GM23338 (cell line): ENCODE data around the gene CBFA2T3. TPM values are rescaled to one million over a fixed set of nuclear protein-coding genes. Genes with fewer than 3 reads are reported as not detected.

ENCODE experiments used
- ATAC-seq: fragments of 200-7000 bp; cut with Tn5 transposase; 3 replicates; pipeline ENCODE4 v1.9.1; 2020
- DNase-seq: peaks from one replicate; pipeline ENCODE4 v3.0.0-alpha.2; 2015; ENCODE audit warnings: low spot score
- H2AFZ ChIP-seq: fragments of 200-600 bp; sonication (generic); 2 replicates; pipeline ENCODE4 v1.8.0; 2016; ENCODE audit warnings: antibody characterized with exemption, mild to moderate bottlenecking, moderate library complexity
- H3F3A ChIP-seq: fragments of 200-600 bp; sonication (generic); replicated peaks from 2 replicates; pipeline ENCODE4 v1.8.0; 2017; ENCODE audit warnings: antibody characterized with exemption, mixed run types, low read depth
- H3K27ac ChIP-seq: fragments of 200-600 bp; sonication (generic); 2 replicates; pipeline ENCODE4 v1.6.1; 2016; ENCODE audit warnings: low read depth
- H3K27me3 ChIP-seq: fragments of 200-600 bp; sonication (generic); 2 replicates; pipeline ENCODE4 v1.8.0; 2016; ENCODE audit warnings: mild to moderate bottlenecking, mixed run types, moderate library complexity; ENCODE audit not compliant: insufficient read depth
- H3K36me3 ChIP-seq: fragments of 200-600 bp; sonication (generic); 2 replicates; pipeline ENCODE4 v1.8.0; 2016; ENCODE audit warnings: mild to moderate bottlenecking; ENCODE audit not compliant: insufficient read depth
- H3K4me1 ChIP-seq: fragments of 200-600 bp; sonication (generic); 2 replicates; pipeline ENCODE4 v1.8.0; 2016; ENCODE audit warnings: mild to moderate bottlenecking, moderate library complexity; ENCODE audit not compliant: insufficient read depth
- H3K4me2 ChIP-seq: fragments of 200-600 bp; sonication (generic); 2 replicates; pipeline ENCODE4 v1.7.1; 2017; ENCODE audit warnings: mixed run types
- H3K4me3 ChIP-seq: fragments of 200-600 bp; sonication (generic); 2 replicates; pipeline ENCODE4 v1.6.1; 2016; ENCODE audit warnings: mixed run types
- H3K79me2 ChIP-seq: fragments of 200-600 bp; sonication (generic); replicated peaks from 2 replicates; pipeline ENCODE4 v1.8.0; 2017; ENCODE audit warnings: mild to moderate bottlenecking; ENCODE audit not compliant: insufficient read depth
- H3K9me2 ChIP-seq: fragments of 200-600 bp; sonication (generic); 2 replicates; pipeline ENCODE4 v1.8.0; 2017; ENCODE audit not compliant: insufficient read depth
- H4K20me1 ChIP-seq: fragments of 200-600 bp; sonication (generic); replicated peaks from 2 replicates; pipeline ENCODE4 v1.8.0; 2017; ENCODE audit warnings: mild to moderate bottlenecking; ENCODE audit not compliant: insufficient read depth
- H3K27ac Mint-ChIP-seq: 2 replicates; pipeline ENCODE4 v1.8.0; 2020; ENCODE audit warnings: inconsistent platforms, mild to moderate bottlenecking, moderate library complexity, mixed read lengths
- H3K27me3 Mint-ChIP-seq: 3 replicates; pipeline ENCODE4 v1.8.0; 2022; ENCODE audit warnings: low read depth, mild to moderate bottlenecking, moderate library complexity, mixed read lengths, inconsistent platforms; ENCODE audit not compliant: insufficient read depth, poor library complexity
- H3K36me3 Mint-ChIP-seq: 3 replicates; pipeline ENCODE4 v1.8.0; 2021; ENCODE audit warnings: low read depth, mild to moderate bottlenecking, inconsistent platforms, moderate library complexity, mixed read lengths
- H3K4me1 Mint-ChIP-seq: 3 replicates; pipeline ENCODE4 v1.8.0; 2020; ENCODE audit warnings: mild to moderate bottlenecking, inconsistent platforms, mixed read lengths
- H3K4me3 Mint-ChIP-seq: 3 replicates; pipeline ENCODE4 v1.8.0; 2021; ENCODE audit warnings: moderate library complexity, mild to moderate bottlenecking, inconsistent platforms, mixed read lengths
- H3K9me3 Mint-ChIP-seq: 3 replicates; pipeline ENCODE4 v1.8.0; 2020; ENCODE audit warnings: moderate library complexity, mild to moderate bottlenecking, inconsistent platforms, mixed read lengths
- EZH2 ChIP-seq: fragments of 200-600 bp; sonication (generic); IDR thresholded peaks from one replicate; pipeline ENCODE4 v1.8.0; 2017; ENCODE audit warnings: antibody characterized with exemption, mild to moderate bottlenecking, low read depth; ENCODE audit not compliant: unreplicated experiment
- EZH2phosphoT487 ChIP-seq: fragments of 200-600 bp; sonication (generic); IDR thresholded peaks from one replicate; pipeline ENCODE4 v1.8.1; 2018; ENCODE audit warnings: antibody characterized with exemption; ENCODE audit not compliant: unreplicated experiment
- JUNB ChIP-seq: IDR thresholded peaks from one replicate; pipeline ENCODE4 v1.6.1; 2016; ENCODE audit warnings: antibody characterized with exemption; ENCODE audit not compliant: unreplicated experiment
- NANOG ChIP-seq: IDR thresholded peaks from 2 replicates; pipeline ENCODE4 v1.6.1; 2016; ENCODE audit warnings: antibody characterized with exemption, borderline replicate concordance
- POLR2AphosphoS5 ChIP-seq: IDR thresholded peaks from 2 replicates; pipeline ENCODE4 v1.6.1; 2016; ENCODE audit warnings: antibody characterized with exemption, low read depth
- ZNF331 ChIP-seq: fragments of 250-450 bp; sonication (Bioruptor Pico); IDR thresholded peaks from 2 replicates; pipeline ENCODE4 v1.5.0; 2020; ENCODE audit warnings: low read depth, mild to moderate bottlenecking, moderate library complexity
- polyA plus RNA-seq: library from polyadenylated mRNA; unstranded; fragments of >200 nt; fragmentation: Nextera tagmentation; extraction: Ambion mirVana; gene quantifications from 2 replicates; pipeline ENCODE4 v1.2.1, GENCODE V29; 2016
- total RNA-seq: library from RNA; depleted of rRNA; stranded (reverse); fragments of >200 nt; shearing (Covaris generic); gene quantifications from 2 replicates; pipeline ENCODE4 v1.2.3, GENCODE V29; 2014
- TF ChIP-seq, protein P1 (sequence below): IDR thresholded peaks from one replicate; pipeline ENCODE4 v1.6.1; 2018; ENCODE audit warnings: antibody characterized with exemption; ENCODE audit not compliant: unreplicated experiment

The CBFA2T3 gene
- total and polyA plus RNA-seq, 2 experiments from 2014 or later: 0.87 to 1.5 TPM

DNA sequence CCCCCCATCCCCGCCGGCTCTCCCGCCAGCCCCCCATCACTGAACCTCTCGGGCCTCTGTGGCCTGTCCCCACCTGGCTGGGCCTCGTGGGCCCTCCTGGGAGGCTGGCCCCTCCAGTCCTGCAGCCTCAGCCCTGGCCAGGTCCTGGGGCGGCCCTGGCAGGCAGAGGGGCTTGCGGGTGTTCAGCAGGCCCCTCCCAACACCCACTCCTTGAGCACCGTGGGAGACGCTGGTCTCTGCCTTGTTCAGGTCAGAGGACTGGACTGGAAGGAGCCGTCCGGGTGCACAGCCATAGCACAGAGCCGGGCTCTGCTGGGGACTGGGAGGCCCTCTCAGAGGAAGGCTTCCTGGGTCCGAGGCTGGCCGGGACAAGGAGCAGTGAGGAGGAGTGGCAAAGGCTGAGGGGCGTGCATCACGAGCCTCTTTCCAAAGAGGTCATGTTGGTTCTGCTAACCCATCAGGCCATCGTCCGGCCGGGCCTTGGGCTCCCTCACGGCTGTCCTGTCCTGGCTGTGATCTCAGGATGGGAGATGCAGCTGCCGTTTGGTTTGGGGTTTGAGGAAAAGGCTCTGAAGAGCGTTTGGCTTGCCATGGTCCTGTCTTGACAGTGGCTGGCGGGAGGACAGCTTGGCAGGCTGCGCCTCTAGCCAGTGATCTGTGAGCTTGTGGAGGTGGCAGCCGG lies 104.2 kb downstream of the CBFA2T3 start:
- TF ChIP-seq POLR2AphosphoS5: no peak
- no peak for TF ChIP-seq NANOG
- TF ChIP-seq EZH2phosphoT487: no peak
- TF ChIP-seq JUNB: no peak
- no peak for TF ChIP-seq EZH2
- TF ChIP-seq ZNF331 (CRISPR knock-in tag): no peak
- TF ChIP-seq, protein P1, sequence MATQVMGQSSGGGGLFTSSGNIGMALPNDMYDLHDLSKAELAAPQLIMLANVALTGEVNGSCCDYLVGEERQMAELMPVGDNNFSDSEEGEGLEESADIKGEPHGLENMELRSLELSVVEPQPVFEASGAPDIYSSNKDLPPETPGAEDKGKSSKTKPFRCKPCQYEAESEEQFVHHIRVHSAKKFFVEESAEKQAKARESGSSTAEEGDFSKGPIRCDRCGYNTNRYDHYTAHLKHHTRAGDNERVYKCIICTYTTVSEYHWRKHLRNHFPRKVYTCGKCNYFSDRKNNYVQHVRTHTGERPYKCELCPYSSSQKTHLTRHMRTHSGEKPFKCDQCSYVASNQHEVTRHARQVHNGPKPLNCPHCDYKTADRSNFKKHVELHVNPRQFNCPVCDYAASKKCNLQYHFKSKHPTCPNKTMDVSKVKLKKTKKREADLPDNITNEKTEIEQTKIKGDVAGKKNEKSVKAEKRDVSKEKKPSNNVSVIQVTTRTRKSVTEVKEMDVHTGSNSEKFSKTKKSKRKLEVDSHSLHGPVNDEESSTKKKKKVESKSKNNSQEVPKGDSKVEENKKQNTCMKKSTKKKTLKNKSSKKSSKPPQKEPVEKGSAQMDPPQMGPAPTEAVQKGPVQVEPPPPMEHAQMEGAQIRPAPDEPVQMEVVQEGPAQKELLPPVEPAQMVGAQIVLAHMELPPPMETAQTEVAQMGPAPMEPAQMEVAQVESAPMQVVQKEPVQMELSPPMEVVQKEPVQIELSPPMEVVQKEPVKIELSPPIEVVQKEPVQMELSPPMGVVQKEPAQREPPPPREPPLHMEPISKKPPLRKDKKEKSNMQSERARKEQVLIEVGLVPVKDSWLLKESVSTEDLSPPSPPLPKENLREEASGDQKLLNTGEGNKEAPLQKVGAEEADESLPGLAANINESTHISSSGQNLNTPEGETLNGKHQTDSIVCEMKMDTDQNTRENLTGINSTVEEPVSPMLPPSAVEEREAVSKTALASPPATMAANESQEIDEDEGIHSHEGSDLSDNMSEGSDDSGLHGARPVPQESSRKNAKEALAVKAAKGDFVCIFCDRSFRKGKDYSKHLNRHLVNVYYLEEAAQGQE: no peak
- Mint-ChIP-seq H3K4me3 (no peak overlapping the region), H3K9me3 (no peaks in the 10 kb centered on the region; the same call in 1 of the 3 replicates), H3K4me1 (no peaks in the 10 kb centered on the region; the same call in 2 of the 3 replicates), H3K27ac (no peak overlapping the region), H3K36me3 (no peaks in the 10 kb centered on the region; the same call in 2 of the 3 replicates), H3K27me3 (peaks cover 6% of the 10 kb centered on the region)
- Histone ChIP-seq H3K4me3 (no peak overlapping the region), H3K36me3 (no peaks in the 10 kb centered on the region), H3K27ac (no peak overlapping the region), H3K9me2 (no peaks in the 10 kb centered on the region), H3K4me1 (no peaks in the 10 kb centered on the region), H3F3A (no peaks in the 10 kb centered on the region), H4K20me1 (no peaks in the 10 kb centered on the region), H3K79me2 (no peaks in the 10 kb centered on the region), H3K27me3 (no peaks in the 10 kb centered on the region), H2AFZ (no peak overlapping the region), H3K4me2 (no peak overlapping the region)
- DNase-seq (no peak), ATAC-seq (no peak)

GRCh38 chr16:88871730-88872416 lies 105.1 kb downstream of the CBFA2T3 start:
- H3K27me3 ChIP-seq: no peaks in the 10 kb centered on the region
- H3K27me3 Mint-ChIP-seq: peaks cover 6% of the 10 kb centered on the region
- no peaks in the 10 kb centered on the region for H3K9me2 ChIP-seq
- H3K4me2 ChIP-seq: no peak overlapping the region
- no peak for TF ChIP-seq POLR2AphosphoS5
- H3K27ac Mint-ChIP-seq: no peak overlapping the region
- H3K36me3 Mint-ChIP-seq: no peaks in the 10 kb centered on the region; the same call in 2 of the 3 replicates
- no peak for DNase-seq
- H4K20me1 ChIP-seq: no peaks in the 10 kb centered on the region
- no peaks in the 10 kb centered on the region; the same call in 2 of the 3 replicates for H3K4me1 Mint-ChIP-seq
- H2AFZ ChIP-seq: no peak overlapping the region
- H3F3A ChIP-seq: no peaks in the 10 kb centered on the region
- no peaks in the 10 kb centered on the region for H3K36me3 ChIP-seq
- no peaks in the 10 kb centered on the region for H3K79me2 ChIP-seq
- H3K4me3 ChIP-seq: no peak overlapping the region
- no peaks in the 10 kb centered on the region for H3K4me1 ChIP-seq
- H3K27ac ChIP-seq: no peak overlapping the region
- H3K4me3 Mint-ChIP-seq: no peak overlapping the region
- H3K9me3 Mint-ChIP-seq: no peaks in the 10 kb centered on the region; the same call in 1 of the 3 replicates
- no peak for ATAC-seq
